NCI-H460 (cell line): ENCODE results near the gene EEFSEC. TPM values are rescaled to one million over a fixed set of nuclear protein-coding genes. Genes with fewer than 3 reads are reported as not detected.

Source experiments
- DNase-seq: peaks from one replicate; pipeline ENCODE4 v3.0.0-alpha.2; 2016; ENCODE audit warnings: low read depth; ENCODE audit errors: extremely low read depth
- polyA plus RNA-seq: library from polyadenylated mRNA; depleted of rRNA; stranded (reverse); fragments of >200 nt; gene quantifications from 2 replicates; pipeline ENCODE4 v1.2.3, GENCODE V29; 2014; cell fraction: nucleus; rRNA removed
- total RNA-seq: library from RNA; depleted of rRNA; stranded (reverse); fragments of >200 nt; shearing (Covaris generic); gene quantifications from 2 replicates; pipeline ENCODE4 v1.2.3, GENCODE V29; 2014; rRNA removed

Gene EEFSEC
- total RNA-seq: 5.2 and 6.2 TPM in 2 replicates
- 7.2 and 8.7 TPM in 2 replicates for polyA plus RNA-seq

- DNase-seq: peak; percentile 63
Observed at GRCh38 chr3:128153156-128154041, at the start of gene EEFSEC. TSS of gene EEFSEC (plus strand) at chr3:128153481. CDS start at chr3:128153508, 27 bp downstream.

- DNase-seq: no peak
Observed at GRCh38 chr3:128107834-128108233, 45.4 kb upstream of the EEFSEC start.

GRCh38 chr3:128111147-128111546, 42.1 kb upstream of the EEFSEC start:
- DNase-seq: no peak

GRCh38 chr3:128112357-128112968, 40.8 kb upstream of the EEFSEC start:
- peak; percentile 75 for DNase-seq

GRCh38 chr3:128113817-128114794, 39.2 kb upstream of the EEFSEC start:
- DNase-seq: no peak

- no peak for DNase-seq
Observed at GRCh38 chr3:128122013-128122412, 31.3 kb upstream of the EEFSEC start.

GRCh38 chr3:128123156-128123537, 30.1 kb upstream of the EEFSEC start:
- no peak for DNase-seq

- peak; percentile 97 for DNase-seq
Observed at GRCh38 chr3:128123538-128124368, 29.5 kb upstream of the EEFSEC start, which contains the start of gene RUVBL1. TSS of gene RUVBL1 (minus strand) at chr3:128123812. CDS start at chr3:128123724, 88 bp downstream.

- no peak for DNase-seq
Observed at GRCh38 chr3:128127236-128127635, 26.0 kb upstream of the EEFSEC start.

GRCh38 chr3:128128251-128128650, 25.0 kb upstream of the EEFSEC start:
- DNase-seq: no peak

GRCh38 chr3:128131897-128132646, 21.2 kb upstream of the EEFSEC start:
- no peak for DNase-seq

GRCh38 chr3:128133273-128133883, 19.9 kb upstream of the EEFSEC start:
- peak; percentile 60 for DNase-seq

- no peak for DNase-seq
Observed at GRCh38 chr3:128143496-128143895, 9.8 kb upstream of the EEFSEC start.

- no peak for DNase-seq
Observed at GRCh38 chr3:128144512-128145187, 8.6 kb upstream of the EEFSEC start.

- DNase-seq: no peak
Observed at GRCh38 chr3:128145279-128145678, 8.0 kb upstream of the EEFSEC start.

- DNase-seq: no peak
Observed at GRCh38 chr3:128146201-128146600, 7.1 kb upstream of the EEFSEC start.

- no peak for DNase-seq
Observed at GRCh38 chr3:128149650-128150049, 3.6 kb upstream of the EEFSEC start.

GRCh38 chr3:128151758-128152274, 1.5 kb upstream of the EEFSEC start:
- no peak for DNase-seq
